Uterus (tissue), 2 donors: ENCODE measurements around the gene COL4A4.

Source experiments
- CTCF ChIP-seq, 4 experiments: fragments of 200-600 bp in 2 of 4; fragments of 450-650 bp in 2 of 4; sonication (generic) in 2 of 4; IDR thresholded peaks; one replicate each; pipeline ENCODE4 v1.5.1; 2016 to 2019; ENCODE audit warnings: antibody characterized with exemption in 4 of 4, mild to moderate bottlenecking in 2 of 4, moderate library complexity in 1 of 4
- POLR2A ChIP-seq, 2 donors: fragments of 450-650 bp; IDR thresholded peaks; one replicate each; pipeline ENCODE4 v1.6.1; 2016; ENCODE audit warnings: antibody characterized with exemption in 2 of 2, mild to moderate bottlenecking in 1 of 2, moderate library complexity in 1 of 2

- no peak for TF ChIP-seq POLR2A (IDR thresholded peaks at IDR 0.05)
- no peak for TF ChIP-seq CTCF (IDR thresholded peaks at IDR 0.05)
Measured at GRCh38 chr2:227082286-227082685, 81.7 kb downstream of the COL4A4 start.
